ENCODE results near the gene CACNA2D2. TPM values are rescaled to one million over a fixed set of nuclear protein-coding genes. Genes with fewer than 3 reads are reported as not detected.

Gene CACNA2D2
- total RNA-seq, 4 donors from 2014 or later, result 0.31 to 1.7 (median 0.66) TPM

DNA sequence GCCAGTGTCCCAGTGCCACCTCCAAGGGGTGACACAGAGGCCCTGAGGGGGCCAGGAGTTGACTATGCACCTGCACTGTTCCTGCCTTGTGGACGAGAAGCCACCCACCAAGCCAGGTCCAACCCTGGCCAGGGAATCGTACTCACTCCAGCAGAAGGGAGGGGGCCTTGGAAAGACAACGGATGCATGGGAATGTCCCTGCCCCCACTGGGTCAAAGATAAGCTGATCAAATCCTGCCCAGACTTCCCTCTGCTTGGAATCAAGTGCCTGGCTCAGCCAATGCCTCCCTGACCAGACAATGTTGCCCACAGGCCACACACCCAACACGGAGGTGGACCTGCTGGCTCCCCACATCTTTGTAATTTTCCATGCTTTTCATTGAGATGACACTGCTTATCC lies 23.9 kb downstream of the CACNA2D2 start:
- WGBS, 2 donors (ENCODE audit: low coverage in 1 of 2), result 40 to 90% methylated on average over 1 to 2 of the region's 4 CpGs

DNA sequence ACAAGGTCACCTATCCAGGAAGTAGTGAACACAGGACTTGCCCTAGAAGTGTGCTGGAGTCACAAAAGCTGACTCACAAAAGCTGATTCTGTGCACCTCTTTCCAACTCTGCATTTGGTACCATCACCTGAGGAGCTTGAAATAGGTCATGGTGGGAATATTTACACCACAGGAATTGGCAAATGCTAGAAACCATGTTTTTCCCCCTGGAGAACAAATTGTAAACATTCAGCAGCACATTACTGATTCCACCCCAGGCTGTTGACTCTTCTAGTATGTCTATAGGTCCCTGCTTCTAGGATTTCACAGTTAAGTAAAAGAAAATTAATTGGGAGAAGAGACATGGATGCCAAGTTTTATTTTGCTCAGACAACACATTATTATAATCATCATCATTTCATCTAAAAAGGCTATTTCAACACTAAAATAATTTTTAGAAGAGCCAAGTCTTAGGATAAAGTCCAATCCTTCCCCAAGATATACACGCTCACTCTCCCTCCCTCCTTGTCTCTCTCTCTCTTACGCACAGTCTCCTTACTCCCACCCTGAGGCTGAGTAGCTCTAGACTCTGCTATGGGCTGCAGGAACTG lies 24.7 kb downstream of the CACNA2D2 start:
- no peak overlapping the region for H3K4me3 ChIP-seq
- no peak for TF ChIP-seq EP300 (IDR thresholded peaks at IDR 0.05)
- TF ChIP-seq POLR2AphosphoS5 (IDR thresholded peaks at IDR 0.05), result no peak
- TF ChIP-seq, protein P1, sequence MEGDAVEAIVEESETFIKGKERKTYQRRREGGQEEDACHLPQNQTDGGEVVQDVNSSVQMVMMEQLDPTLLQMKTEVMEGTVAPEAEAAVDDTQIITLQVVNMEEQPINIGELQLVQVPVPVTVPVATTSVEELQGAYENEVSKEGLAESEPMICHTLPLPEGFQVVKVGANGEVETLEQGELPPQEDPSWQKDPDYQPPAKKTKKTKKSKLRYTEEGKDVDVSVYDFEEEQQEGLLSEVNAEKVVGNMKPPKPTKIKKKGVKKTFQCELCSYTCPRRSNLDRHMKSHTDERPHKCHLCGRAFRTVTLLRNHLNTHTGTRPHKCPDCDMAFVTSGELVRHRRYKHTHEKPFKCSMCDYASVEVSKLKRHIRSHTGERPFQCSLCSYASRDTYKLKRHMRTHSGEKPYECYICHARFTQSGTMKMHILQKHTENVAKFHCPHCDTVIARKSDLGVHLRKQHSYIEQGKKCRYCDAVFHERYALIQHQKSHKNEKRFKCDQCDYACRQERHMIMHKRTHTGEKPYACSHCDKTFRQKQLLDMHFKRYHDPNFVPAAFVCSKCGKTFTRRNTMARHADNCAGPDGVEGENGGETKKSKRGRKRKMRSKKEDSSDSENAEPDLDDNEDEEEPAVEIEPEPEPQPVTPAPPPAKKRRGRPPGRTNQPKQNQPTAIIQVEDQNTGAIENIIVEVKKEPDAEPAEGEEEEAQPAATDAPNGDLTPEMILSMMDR (IDR thresholded peaks at IDR 0.05), result no peak
- no peak for TF ChIP-seq POLR2A (IDR thresholded peaks at IDR 0.05)
- H3K9me3 ChIP-seq, result no peaks in the 10 kb centered on the region
- H3K36me3 ChIP-seq, result no peaks in the 10 kb centered on the region
- no peaks in the 10 kb centered on the region for H3K27me3 ChIP-seq
- no peak for ATAC-seq
- no peak overlapping the region for H3K27ac ChIP-seq
- 97 to 100% methylated on average over 2 of the region's 2 CpGs for WGBS, 2 donors (ENCODE audit: low coverage in 1 of 2)
- peaks cover 0 to 12% (median 0%) of the 10 kb centered on the region in 3 donors for H3K4me1 ChIP-seq

More for the DNA sequence above, 23.9 kb downstream of the CACNA2D2 start:
- Histone ChIP-seq H3K27ac (no peak overlapping the region), H3K4me3 (no peak overlapping the region), H3K36me3 (no peaks in the 10 kb centered on the region), H3K27me3 (no peaks in the 10 kb centered on the region), H3K4me1 (peaks cover 0 to 8% (median 0%) of the 10 kb centered on the region in 3 donors), H3K9me3 (no peaks in the 10 kb centered on the region)
- TF ChIP-seq POLR2AphosphoS5 (IDR thresholded peaks at IDR 0.05), result no peak
- TF ChIP-seq POLR2A (IDR thresholded peaks at IDR 0.05), result no peak
- TF ChIP-seq, protein P1 (IDR thresholded peaks at IDR 0.05), result no peak
- no peak for ATAC-seq

DNA sequence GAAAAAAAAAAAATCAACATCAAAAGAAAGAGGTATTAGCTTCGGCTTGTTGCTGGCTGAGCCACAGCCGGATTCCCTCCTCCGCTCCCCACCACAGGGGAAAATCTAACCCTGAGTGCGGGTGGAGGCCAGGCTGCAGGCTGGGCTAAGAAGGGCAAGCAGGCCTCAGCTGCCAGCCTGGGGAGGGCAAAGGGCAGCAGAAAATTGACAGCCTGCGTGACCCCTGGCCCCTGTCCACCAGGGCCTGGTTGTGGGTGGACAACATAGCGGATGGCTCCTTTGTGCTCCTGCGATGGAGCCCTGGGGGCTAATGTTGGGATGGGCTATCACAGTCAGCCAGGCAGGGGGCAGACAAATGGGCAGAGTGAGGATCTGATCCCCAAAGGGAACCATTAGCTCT lies 25.4 kb downstream of the CACNA2D2 start:
- Histone ChIP-seq H3K4me1 (peaks cover 0 to 12% (median 0%) of the 10 kb centered on the region in 3 donors), H3K27me3 (no peaks in the 10 kb centered on the region), H3K9me3 (no peaks in the 10 kb centered on the region), H3K4me3 (no peak overlapping the region), H3K27ac (no peak overlapping the region), H3K36me3 (no peaks in the 10 kb centered on the region)
- TF ChIP-seq POLR2AphosphoS5 (IDR thresholded peaks at IDR 0.05) (no peak), EP300 (IDR thresholded peaks at IDR 0.05) (no peak), POLR2A (IDR thresholded peaks at IDR 0.05) (no peak)
- TF ChIP-seq, protein P1 (IDR thresholded peaks at IDR 0.05), result no peak
- ATAC-seq, result no peak
- WGBS, 2 donors (ENCODE audit: low coverage in 1 of 2), result 100% methylated on average over 1 of the region's 7 CpGs; no CpG with 5 or more reads in 1 of the 2 donors

DNA sequence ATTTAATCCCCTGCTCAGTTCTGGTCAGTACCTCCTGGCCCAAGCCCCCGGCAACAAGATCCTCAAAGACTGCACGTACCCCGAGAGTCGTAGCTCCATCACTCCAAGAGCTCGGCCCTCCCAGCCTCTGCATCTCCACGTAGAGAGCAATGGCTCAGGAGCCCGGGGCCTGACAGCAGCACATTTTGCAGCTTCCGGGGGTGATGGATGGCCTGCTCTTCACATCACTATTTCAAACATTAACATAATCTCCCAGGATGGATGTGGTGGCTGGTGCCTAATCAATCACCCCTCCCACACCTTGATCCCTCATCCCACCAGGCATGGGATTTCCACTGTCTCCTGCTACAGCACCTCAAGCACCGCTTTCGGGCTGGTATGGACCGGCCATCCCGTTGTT lies 28.1 kb downstream of the CACNA2D2 start:
- Histone ChIP-seq H3K27ac (no peak overlapping the region), H3K36me3 (no peaks in the 10 kb centered on the region)

More for the DNA sequence above, 28.1 kb downstream of the CACNA2D2 start:
- peaks cover 0 to 12% (median 0%) of the 10 kb centered on the region in 3 donors for H3K4me1 ChIP-seq
- TF ChIP-seq, protein P1 (IDR thresholded peaks at IDR 0.05), result no peak
- no peak for TF ChIP-seq POLR2AphosphoS5 (IDR thresholded peaks at IDR 0.05)
- TF ChIP-seq POLR2A (IDR thresholded peaks at IDR 0.05), result no peak
- no peak for TF ChIP-seq EP300 (IDR thresholded peaks at IDR 0.05)
- 86 to 96% methylated on average over 4 to 5 of the region's 12 CpGs for WGBS, 2 donors (ENCODE audit: low coverage in 1 of 2)
- H3K9me3 ChIP-seq, result no peaks in the 10 kb centered on the region
- no peak overlapping the region for H3K4me3 ChIP-seq
- no peaks in the 10 kb centered on the region for H3K27me3 ChIP-seq
- ATAC-seq, result no peak
